B cell (primary cell): ENCODE data around the gene PTPRN2. TPM values are rescaled to one million over a fixed set of nuclear protein-coding genes. Genes with fewer than 3 reads are reported as not detected.

Experiments
- ATAC-seq: fragments of 200-7000 bp; cut with Tn5 transposase; one replicate; pipeline ENCODE4 v1.10.0; 2021; ENCODE audit warnings: low read depth, mild to moderate bottlenecking, moderate number of reproducible peaks, moderate library complexity
- CTCF ChIA-PET: fragments of 350-600 bp; sonication (Branson Sonifier 250); formaldehyde crosslinking; loops from one replicate; lab custom pipeline; 2021; ENCODE audit warnings: antibody characterized with exemption, inconsistent platforms; lab: Charles Lee
- POLR2A ChIA-PET: fragments of 350-600 bp; sonication (Branson Sonifier 250); formaldehyde crosslinking; loops from one replicate; lab custom pipeline; 2021; ENCODE audit warnings: antibody characterized with exemption; lab: Charles Lee
- DNase-seq: peaks from one replicate; pipeline ENCODE4 v3.0.0; 2013
- H2AFZ ChIP-seq: 2 replicates; pipeline ENCODE4 v1.6.1; 2012; ENCODE audit warnings: mild to moderate bottlenecking, low read depth, low read length; ENCODE audit not compliant: insufficient read depth, poor library complexity, severe bottlenecking
- H3K27ac ChIP-seq, 2 donors: 1 replicate in 1 of 2; 2 replicates in 1 of 2; pipeline ENCODE4 v1.5.1; 2012 to 2013; ENCODE audit warnings: low read length in 2 of 2, mild to moderate bottlenecking in 2 of 2, moderate library complexity in 1 of 2
- H3K27me3 ChIP-seq, 4 experiments: fragments of 200-600 bp in 1 of 4; sonication (generic) in 1 of 4; replicated peaks in 1 of 4; 1 replicate in 2 of 4; 2 replicates in 2 of 4; pipeline versions ENCODE4 v1.6.1 to v1.7.0; 2013 to 2016; ENCODE audit warnings: low read length in 3 of 4, mild to moderate bottlenecking in 2 of 4, mixed read lengths in 1 of 4, moderate library complexity in 1 of 4; ENCODE audit not compliant: insufficient read depth in 4 of 4, control insufficient read depth in 3 of 4; ENCODE audit errors: control extremely low read depth in 1 of 4
- H3K36me3 ChIP-seq, 2 experiments: replicated peaks in 1 of 2; 1 replicate in 1 of 2; 2 replicates in 1 of 2; pipeline versions ENCODE4 v1.6.1 to v1.7.1; 2013; ENCODE audit warnings: low read length in 1 of 2; ENCODE audit not compliant: insufficient read depth in 2 of 2, control insufficient read depth in 1 of 2; ENCODE audit errors: control extremely low read depth in 1 of 2, extremely low read depth in 1 of 2
- H3K4me1 ChIP-seq, 2 donors: fragments of 200-600 bp in 1 of 2; sonication (generic) in 1 of 2; 1 replicate in 1 of 2; 2 replicates in 1 of 2; pipeline versions ENCODE4 v1.5.1 to v1.6.1; 2013 to 2017; ENCODE audit warnings: low read length in 2 of 2; ENCODE audit not compliant: control insufficient read depth in 2 of 2, insufficient read depth in 2 of 2
- H3K4me2 ChIP-seq: replicated peaks from 2 replicates; pipeline ENCODE3; 2012; ENCODE audit warnings: mild to moderate bottlenecking, low read depth, low read length; ENCODE audit not compliant: poor library complexity, severe bottlenecking
- H3K4me3 ChIP-seq, 5 experiments: fragments of 200-600 bp in 1 of 5; sonication (generic) in 1 of 5; 1 replicate in 3 of 5; 2 replicates in 2 of 5; pipeline versions ENCODE4 v1.5.1 to v1.7.0; 2011 to 2016; ENCODE audit warnings: low read length in 4 of 5, mild to moderate bottlenecking in 4 of 5, low read depth in 2 of 5, control low read depth in 1 of 5, moderate library complexity in 1 of 5; ENCODE audit not compliant: insufficient read depth in 1 of 5; ENCODE audit errors: control extremely low read depth in 1 of 5, extremely low read depth in 1 of 5
- H3K79me2 ChIP-seq: fragments of 200-600 bp; sonication (generic); one replicate; pipeline ENCODE4 v1.6.0; 2016; ENCODE audit warnings: low read length; ENCODE audit not compliant: control insufficient read depth, insufficient read depth
- H3K9ac ChIP-seq: fragments of 200-600 bp; sonication (generic); 2 replicates; pipeline ENCODE4 v1.6.1; 2017; ENCODE audit warnings: mild to moderate bottlenecking, low read length, moderate library complexity
- H3K9me3 ChIP-seq, 3 donors: one replicate each; pipeline versions ENCODE4 v1.6.1 to v1.7.1; 2013; ENCODE audit warnings: low read length in 2 of 3; ENCODE audit not compliant: control insufficient read depth in 2 of 3, insufficient read depth in 1 of 3; ENCODE audit errors: control extremely low read depth in 1 of 3
- H4K20me1 ChIP-seq: 2 replicates; pipeline ENCODE4 v1.6.0; 2012; ENCODE audit warnings: mild to moderate bottlenecking, low read length; ENCODE audit not compliant: insufficient read depth, control insufficient read depth, poor library complexity, severe bottlenecking
- H3K27ac Mint-ChIP-seq: one replicate; pipeline ENCODE4 v1.8.0; 2021; ENCODE audit warnings: mixed read lengths
- H3K27me3 Mint-ChIP-seq: one replicate; pipeline ENCODE4 v1.8.0; 2021; ENCODE audit warnings: mixed read lengths
- H3K4me1 Mint-ChIP-seq: one replicate; pipeline ENCODE4 v1.8.0; 2021; ENCODE audit warnings: mixed read lengths
- H3K4me3 Mint-ChIP-seq: one replicate; pipeline ENCODE4 v1.8.0; 2021; ENCODE audit warnings: mixed read lengths
- H3K9me3 Mint-ChIP-seq: one replicate; pipeline ENCODE4 v1.8.0; 2022; ENCODE audit warnings: mixed read lengths; ENCODE audit not compliant: insufficient read depth
- EZH2 ChIP-seq: IDR thresholded peaks from 2 replicates; pipeline ENCODE4 v1.6.1; 2012; ENCODE audit warnings: borderline replicate concordance, low read depth, mild to moderate bottlenecking, moderate library complexity, low read length; ENCODE audit not compliant: insufficient read depth, poor library complexity, severe bottlenecking
- WGBS: methylation state at CpG from one replicate; pipeline ENCODE4 v1.1.5; 2013; ENCODE audit warnings: missing lambda C conversion rate; ENCODE audit not compliant: insufficient coverage; 5-methylcytosine and 5-hydroxymethylcytosine counted together
- intact Hi-C: fragments of 100-400 bp; cut with micrococcal nuclease; formaldehyde crosslinking; loops from one replicate; pipeline ENCODE4 v1.10.0; 2022
- polyA plus RNA-seq: library from polyadenylated mRNA; depleted of rRNA; stranded (reverse); fragments of >200 nt; gene quantifications from 2 replicates; pipeline ENCODE4 v1.2.3, GENCODE V29; 2012
- total RNA-seq, 2 donors: library from RNA; stranded (reverse); fragments of 120-200 nt in 1 of 2; gene quantifications; 1 replicate in 1 of 2; 2 replicates in 1 of 2; pipeline versions ENCODE4 v1.2.3 to v1.2.4, GENCODE V29; 2013 to 2022
- TF ChIP-seq, protein P1 (sequence below): fragments of 200-600 bp; IDR thresholded peaks from one replicate; pipeline ENCODE4 v1.8.0; 2022; ENCODE audit warnings: antibody characterized with exemption, mild to moderate bottlenecking

Gene PTPRN2
- total and polyA plus RNA-seq, 2 donors (not counting 1 experiment from before 2014, with no cell fraction given) = 2.0 to 5.0 TPM

DNA sequence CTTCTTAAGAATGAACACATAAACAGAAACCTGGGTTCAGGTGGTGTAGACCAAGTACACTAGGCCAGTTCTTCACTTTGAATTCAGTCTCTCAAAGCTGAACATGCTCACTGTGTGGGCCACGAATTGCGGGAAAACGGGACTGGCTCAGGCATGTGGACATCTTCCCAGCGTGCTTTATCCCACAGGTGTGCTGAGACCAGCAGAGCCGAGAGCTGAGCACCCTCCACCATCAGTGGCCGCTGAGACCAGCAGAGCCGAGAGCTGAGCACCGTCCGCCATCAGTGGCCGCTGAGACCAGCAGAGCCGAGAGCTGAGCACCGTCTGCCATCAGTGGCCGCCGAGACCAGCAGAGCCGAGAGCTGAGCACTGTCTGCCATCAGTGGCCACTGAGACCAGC, 985.5 kb downstream of the PTPRN2 start:
- H4K20me1 ChIP-seq = no peaks in the 10 kb centered on the region
- WGBS = 93% methylated on average over 15 of the region's 15 CpGs
- H3K4me1 Mint-ChIP-seq = no peaks in the 10 kb centered on the region
- no peak for DNase-seq
- ATAC-seq = no peak
- H3K36me3 ChIP-seq = no peaks in the 10 kb centered on the region
- no peak overlapping the region for H3K27ac Mint-ChIP-seq
- no peaks in the 10 kb centered on the region for H3K27me3 Mint-ChIP-seq
- TF ChIP-seq, protein P1, sequence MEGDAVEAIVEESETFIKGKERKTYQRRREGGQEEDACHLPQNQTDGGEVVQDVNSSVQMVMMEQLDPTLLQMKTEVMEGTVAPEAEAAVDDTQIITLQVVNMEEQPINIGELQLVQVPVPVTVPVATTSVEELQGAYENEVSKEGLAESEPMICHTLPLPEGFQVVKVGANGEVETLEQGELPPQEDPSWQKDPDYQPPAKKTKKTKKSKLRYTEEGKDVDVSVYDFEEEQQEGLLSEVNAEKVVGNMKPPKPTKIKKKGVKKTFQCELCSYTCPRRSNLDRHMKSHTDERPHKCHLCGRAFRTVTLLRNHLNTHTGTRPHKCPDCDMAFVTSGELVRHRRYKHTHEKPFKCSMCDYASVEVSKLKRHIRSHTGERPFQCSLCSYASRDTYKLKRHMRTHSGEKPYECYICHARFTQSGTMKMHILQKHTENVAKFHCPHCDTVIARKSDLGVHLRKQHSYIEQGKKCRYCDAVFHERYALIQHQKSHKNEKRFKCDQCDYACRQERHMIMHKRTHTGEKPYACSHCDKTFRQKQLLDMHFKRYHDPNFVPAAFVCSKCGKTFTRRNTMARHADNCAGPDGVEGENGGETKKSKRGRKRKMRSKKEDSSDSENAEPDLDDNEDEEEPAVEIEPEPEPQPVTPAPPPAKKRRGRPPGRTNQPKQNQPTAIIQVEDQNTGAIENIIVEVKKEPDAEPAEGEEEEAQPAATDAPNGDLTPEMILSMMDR = no peak
- no peak for TF ChIP-seq EZH2
- H3K9me3 ChIP-seq = peaks cover 0 to 20% (median 0%) of the 10 kb centered on the region in 3 donors
- no peaks in the 10 kb centered on the region for H3K9me3 Mint-ChIP-seq
- ChIA-PET POLR2A (no interaction called here), CTCF (no interaction called here)
- H2AFZ ChIP-seq = no peak overlapping the region
- no peak overlapping the region for H3K4me3 ChIP-seq
- no peaks in the 10 kb centered on the region for H3K4me1 ChIP-seq
- no peaks in the 10 kb centered on the region for H3K27me3 ChIP-seq
- H3K79me2 ChIP-seq = no peaks in the 10 kb centered on the region
- no peak overlapping the region for H3K9ac ChIP-seq
- no peak overlapping the region for H3K4me3 Mint-ChIP-seq
- H3K27ac ChIP-seq = no peak overlapping the region
- intact Hi-C loops = no loop called here
- H3K4me2 ChIP-seq = no peak overlapping the region

DNA sequence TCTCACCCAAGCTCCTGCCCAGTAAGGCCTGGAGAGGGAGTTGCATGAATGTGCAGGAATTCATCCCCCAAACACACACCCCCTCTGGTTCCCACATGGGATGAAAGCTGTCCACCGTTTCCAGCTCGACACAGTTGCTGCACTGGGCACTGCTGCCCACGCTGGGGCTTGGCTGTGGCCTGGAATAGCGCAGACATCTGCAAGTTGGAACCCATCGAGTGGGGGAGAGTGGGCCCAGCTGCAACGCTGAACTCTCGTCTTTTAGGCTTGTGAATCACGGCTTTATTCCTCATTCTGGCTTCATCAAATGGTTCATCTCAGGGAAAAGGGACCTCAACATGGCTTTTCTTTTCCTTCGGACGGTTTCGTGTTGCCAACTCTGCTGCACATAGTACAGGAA, 986.1 kb downstream of the PTPRN2 start:
- TF ChIP-seq EZH2 = no peak
- TF ChIP-seq, protein P1 = no peak
- WGBS = 89% methylated on average over 11 of the region's 11 CpGs
- H3K27ac Mint-ChIP-seq = no peak overlapping the region
- ATAC-seq (no peak), DNase-seq (no peak)
- no peaks in the 10 kb centered on the region for H3K4me1 Mint-ChIP-seq
- Histone ChIP-seq H3K9ac (no peak overlapping the region), H3K4me1 (no peaks in the 10 kb centered on the region), H2AFZ (no peak overlapping the region), H3K27me3 (no peaks in the 10 kb centered on the region), H3K27ac (no peak overlapping the region), H4K20me1 (no peaks in the 10 kb centered on the region), H3K9me3 (peaks cover 0 to 20% (median 0%) of the 10 kb centered on the region in 3 donors), H3K4me3 (no peak overlapping the region), H3K4me2 (no peak overlapping the region), H3K79me2 (no peaks in the 10 kb centered on the region), H3K36me3 (no peaks in the 10 kb centered on the region)
- H3K9me3 Mint-ChIP-seq = no peaks in the 10 kb centered on the region
- H3K4me3 Mint-ChIP-seq = no peak overlapping the region
- CTCF ChIA-PET = no interaction called here
- no peaks in the 10 kb centered on the region for H3K27me3 Mint-ChIP-seq
- intact Hi-C loops = no loop called here
- POLR2A ChIA-PET = no interaction called here
